IPS DF 19.7 (cell line): ENCODE results near the gene PDIA2.
A peak's percentile ranks its signal among the peaks of the same experiment; 100 is the strongest.

ENCODE experiments used
- DNase-seq: peaks from one replicate; pipeline ENCODE4 v3.0.0-alpha.2; 2013; ENCODE audit warnings: low read depth, low spot score

The PDIA2 gene

GRCh38 chr16:296806-297510, 14.0 kb downstream of the PDIA2 start:
- DNase-seq, result no peak

- no peak for DNase-seq
Measured at GRCh38 chr16:297832-298231, 14.9 kb downstream of the PDIA2 start.

- DNase-seq, result no peak
Measured at GRCh38 chr16:301235-301634, 18.3 kb downstream of the PDIA2 start.

GRCh38 chr16:301950-302349, 19.0 kb downstream of the PDIA2 start:
- no peak for DNase-seq

GRCh38 chr16:303760-304505, 21.0 kb downstream of the PDIA2 start:
- no peak for DNase-seq

- no peak for DNase-seq
Measured at GRCh38 chr16:305916-306626, 23.1 kb downstream of the PDIA2 start.

- no peak for DNase-seq
Measured at GRCh38 chr16:306911-307370, 24.0 kb downstream of the PDIA2 start.

GRCh38 chr16:307691-308312, 24.8 kb downstream of the PDIA2 start:
- no peak for DNase-seq

GRCh38 chr16:309476-309875, 26.5 kb downstream of the PDIA2 start:
- no peak for DNase-seq

GRCh38 chr16:311725-312124, 28.8 kb downstream of the PDIA2 start:
- DNase-seq, result no peak

- DNase-seq, result no peak
Measured at GRCh38 chr16:314351-314750, 31.4 kb downstream of the PDIA2 start.

GRCh38 chr16:314795-315299, 31.9 kb downstream of the PDIA2 start:
- DNase-seq, result no peak

- no peak for DNase-seq
Measured at GRCh38 chr16:316741-317464, 33.9 kb downstream of the PDIA2 start.

GRCh38 chr16:317583-317982, 34.6 kb downstream of the PDIA2 start:
- no peak for DNase-seq

GRCh38 chr16:318628-319027, 35.7 kb downstream of the PDIA2 start:
- peak; percentile 30 for DNase-seq

GRCh38 chr16:320206-320605, 37.2 kb downstream of the PDIA2 start:
- no peak for DNase-seq

- no peak for DNase-seq
Measured at GRCh38 chr16:321532-321931, 38.6 kb downstream of the PDIA2 start.

GRCh38 chr16:322476-323143, 39.6 kb downstream of the PDIA2 start:
- no peak for DNase-seq

- DNase-seq, result no peak
Measured at GRCh38 chr16:324201-324450, 41.2 kb downstream of the PDIA2 start.

GRCh38 chr16:324451-325334, 41.7 kb downstream of the PDIA2 start:
- no peak for DNase-seq
